IPS-11a (cell line): Measurements from ENCODE around the gene RNF31.
"Not testable (repeated sequence)": the region's sequence is repeated elsewhere in the genome, so short reads cannot be mapped to it uniquely, and the experiment has no call there.

Source experiments
- H3K4me3 ChIP-seq: one replicate; pipeline ENCODE4 v1.5.1; 2013; ENCODE audit warnings: low read depth, low read length, control low read depth

RNF31 gene

GRCh38 chr14:24197056-24197450, 49.8 kb downstream of the RNF31 start:
- no peak overlapping the region for H3K4me3 ChIP-seq

GRCh38 chr14:24198814-24199524, 51.7 kb downstream of the RNF31 start:
- no peak overlapping the region for H3K4me3 ChIP-seq

- H3K4me3 ChIP-seq: not testable (repeated sequence)
Observed at GRCh38 chr14:24202538-24202937, 55.2 kb downstream of the RNF31 start.

- not testable (repeated sequence) for H3K4me3 ChIP-seq
Observed at GRCh38 chr14:24203249-24203886, 56.1 kb downstream of the RNF31 start.

GRCh38 chr14:24204163-24205146, 57.2 kb downstream of the RNF31 start:
- H3K4me3 ChIP-seq: no peak overlapping the region

GRCh38 chr14:24206260-24207103, 59.2 kb downstream of the RNF31 start:
- H3K4me3 ChIP-seq: no peak overlapping the region

- no peak overlapping the region for H3K4me3 ChIP-seq
Observed at GRCh38 chr14:24207104-24207551, 59.8 kb downstream of the RNF31 start.

- H3K4me3 ChIP-seq: no peak overlapping the region
Observed at GRCh38 chr14:24207625-24208024, 60.3 kb downstream of the RNF31 start.
